ENCODE results near the gene GRK3.

DNA sequence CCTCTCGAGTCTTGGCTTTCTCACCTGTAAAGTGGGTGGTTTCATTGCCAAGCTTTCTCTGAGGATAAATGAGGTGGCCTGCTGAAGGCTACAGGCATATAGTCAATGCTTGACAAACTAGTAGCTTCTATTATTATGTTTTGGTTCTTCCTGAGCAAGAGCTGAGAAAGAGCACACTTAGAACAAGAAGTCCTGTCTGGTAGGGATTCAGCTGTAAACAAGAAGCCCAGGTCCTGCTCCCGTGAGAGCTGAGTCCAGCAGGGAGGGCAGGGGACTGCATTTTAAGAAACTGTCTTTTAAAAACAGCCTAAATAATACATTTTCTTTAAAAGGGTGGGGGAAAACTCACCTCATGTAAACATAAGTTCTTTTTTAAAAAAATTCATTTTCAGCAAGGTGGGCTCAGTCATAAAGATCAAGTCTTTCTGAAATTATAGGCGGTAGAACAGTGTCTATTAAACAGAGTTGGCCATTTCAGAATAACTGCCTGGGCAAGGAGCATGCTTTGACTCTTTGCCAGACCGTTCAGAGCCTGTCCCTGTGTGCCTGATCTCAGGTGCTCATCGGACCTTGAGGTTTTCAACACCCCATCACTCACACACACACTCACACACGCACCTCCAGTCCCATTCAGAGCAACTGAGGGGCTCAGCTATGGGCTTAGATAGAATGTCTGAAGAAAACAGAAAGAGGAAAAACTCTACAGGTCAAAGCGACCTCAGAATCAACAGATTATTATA, 148.4 kb downstream of the GRK3 start:
- TF ChIP-seq L3MBTL2 (conservative IDR thresholded peaks at IDR 0.05) (no peak), FOXK2 (IDR thresholded peaks at IDR 0.05) (no peak), FOXA1 (IDR thresholded peaks at IDR 0.05) (no peak), SUZ12 (IDR thresholded peaks at IDR 0.05) (no peak), SP1 (IDR thresholded peaks at IDR 0.05) (no peak), TARDBP (IDR thresholded peaks at IDR 0.05) (no peak), NFRKB (IDR thresholded peaks at IDR 0.05) (no peak), FOXM1 (IDR thresholded peaks at IDR 0.05; ENCODE audit: borderline replicate concordance) (no peak), CTBP1 (IDR thresholded peaks at IDR 0.05; ENCODE audit: borderline replicate concordance) (no peak), ZNF384 (IDR thresholded peaks at IDR 0.05) (no peak), BHLHE40 (IDR thresholded peaks at IDR 0.05; ENCODE audit: borderline replicate concordance) (no peak), ARNT (IDR thresholded peaks at IDR 0.05) (no peak), ELF4 (IDR thresholded peaks at IDR 0.05) (no peak)
